HG03159 (cell line): Measurements from ENCODE around the gene TNFRSF13B.
A peak's percentile ranks its signal among the peaks of the same experiment; 100 is the strongest.
"Not testable (repeated sequence)": the region's sequence is repeated elsewhere in the genome, so short reads cannot be mapped to it uniquely, and the experiment has no call there.

Experiments
- ATAC-seq: cut with Tn5 transposase; IDR thresholded peaks from one replicate; pipeline ENCODE4 v1.9.1; 2021; ENCODE audit warnings: mild to moderate bottlenecking, moderate library complexity; ENCODE audit not compliant: unreplicated experiment

The TNFRSF13B gene

GRCh38 chr17:17007891-17008290 is 36.0 kb upstream of the TNFRSF13B start:
- ATAC-seq: not testable (repeated sequence)

GRCh38 chr17:17004997-17005614 is 33.2 kb upstream of the TNFRSF13B start:
- ATAC-seq: not testable (repeated sequence)

GRCh38 chr17:17004251-17004996 is 32.5 kb upstream of the TNFRSF13B start:
- ATAC-seq: no peak

DNA sequence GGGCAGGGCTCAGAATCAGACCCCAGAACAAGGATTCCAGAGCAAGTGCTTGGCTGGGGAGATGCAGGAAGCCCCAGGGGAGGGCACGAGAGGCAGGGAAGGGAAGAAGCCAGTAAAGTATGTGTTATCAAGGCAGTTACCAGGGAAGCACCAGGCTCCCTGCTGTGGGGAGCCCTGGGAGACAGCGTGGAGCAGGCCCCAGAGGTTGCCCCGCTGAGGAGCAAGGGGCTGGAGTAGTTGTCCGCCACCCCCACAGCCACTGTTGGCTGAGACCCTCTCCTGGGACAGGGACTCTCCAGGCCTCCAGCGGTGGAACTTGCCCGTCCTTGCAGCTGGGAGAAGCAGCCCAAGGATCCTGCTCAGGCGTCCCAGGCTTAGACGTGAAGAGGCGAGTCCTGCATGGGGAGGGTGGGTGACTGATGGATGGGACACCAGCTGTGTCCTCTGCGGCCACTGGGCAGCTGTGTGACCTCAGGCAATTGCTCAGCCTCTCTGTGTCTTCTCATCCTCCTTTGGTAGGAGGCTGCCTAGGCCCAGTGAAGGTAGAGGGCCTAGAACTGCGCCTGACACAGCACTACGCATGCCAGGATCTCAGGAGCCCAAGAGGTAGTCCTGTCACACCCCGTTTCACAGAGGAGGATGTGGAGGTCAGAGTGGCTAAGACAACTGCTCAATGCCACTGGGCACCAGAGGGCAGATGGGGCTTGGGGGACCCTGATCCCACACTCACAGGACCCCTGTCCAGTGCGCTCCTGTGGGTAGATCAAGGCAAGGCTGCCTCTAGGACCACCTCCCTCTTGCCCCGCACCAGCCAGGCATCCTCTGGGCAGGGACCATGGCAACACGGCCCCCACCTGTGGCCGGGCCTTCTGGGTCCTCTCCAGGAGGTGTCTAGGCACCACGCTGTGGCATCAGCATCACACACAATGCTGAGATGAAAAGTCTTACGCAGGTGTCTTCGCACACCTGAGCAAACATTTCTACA is 31.1 kb upstream of the TNFRSF13B start:
- not testable (repeated sequence) for ATAC-seq

DNA sequence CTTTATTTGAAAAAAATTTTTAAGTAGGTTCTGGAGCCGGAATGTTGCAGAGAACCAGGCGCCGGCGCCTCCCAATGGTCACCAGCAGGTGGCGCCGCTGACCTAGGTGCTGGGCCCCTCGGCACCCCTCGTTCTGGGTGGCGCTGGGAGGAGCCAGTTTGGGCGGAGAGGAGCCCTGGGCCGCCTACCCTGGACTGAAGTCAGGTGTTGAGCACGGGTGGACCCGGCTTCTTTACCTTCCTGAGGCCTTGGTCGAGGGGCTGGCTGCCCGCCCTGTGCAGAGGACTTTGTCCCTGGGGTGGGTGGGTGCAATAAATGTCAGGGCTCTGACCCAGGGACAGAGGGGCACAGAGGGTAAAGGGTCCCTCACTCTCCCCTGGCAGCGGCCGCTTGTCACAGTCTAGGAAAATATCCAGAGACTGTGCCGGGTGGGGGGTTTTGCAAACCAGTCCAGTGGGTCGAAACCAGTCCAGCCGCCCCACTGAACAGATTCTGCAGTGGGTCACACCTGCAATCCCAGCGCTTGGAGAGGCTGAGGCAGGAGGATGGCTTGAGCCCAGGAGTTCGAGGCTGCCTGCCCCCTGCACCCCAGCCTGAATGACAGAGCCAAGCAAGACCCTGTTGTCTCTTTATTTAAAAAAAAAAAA is 30.1 kb upstream of the TNFRSF13B start:
- ATAC-seq: no peak

DNA sequence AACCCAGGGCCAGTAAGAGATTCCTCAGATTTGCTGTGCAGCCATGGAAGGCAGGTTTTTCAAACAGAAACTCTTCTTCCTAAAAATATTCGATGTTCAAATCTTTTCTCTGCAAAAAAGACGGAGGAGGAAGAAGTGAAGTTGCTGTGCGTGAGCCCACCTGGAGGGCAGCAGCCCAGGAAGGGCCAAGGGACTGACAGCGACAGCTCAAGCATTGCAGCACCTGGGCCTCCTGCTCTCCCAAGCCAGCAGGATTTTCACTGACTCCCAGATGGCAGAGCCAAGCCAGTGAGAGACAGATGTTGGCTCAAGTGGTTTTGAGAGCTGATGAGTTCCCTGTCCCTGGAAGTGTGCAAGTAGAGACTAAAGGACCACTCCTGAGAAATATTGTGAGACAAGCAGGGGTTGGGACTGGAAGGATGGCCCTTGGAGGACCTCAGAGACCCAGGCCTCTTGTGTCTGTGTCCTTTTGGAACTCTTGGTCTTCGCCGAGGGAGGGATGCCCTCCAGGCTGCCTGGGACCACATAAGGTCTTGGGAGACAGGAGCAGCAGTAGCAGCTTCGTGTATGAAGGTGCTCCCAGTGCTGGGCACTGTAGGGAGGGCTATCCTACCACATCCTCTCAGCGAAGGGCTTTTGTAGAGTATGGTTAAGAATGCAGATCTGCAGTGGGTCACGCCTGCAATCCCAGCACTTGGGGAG is 29.3 kb upstream of the TNFRSF13B start:
- no peak for ATAC-seq

DNA sequence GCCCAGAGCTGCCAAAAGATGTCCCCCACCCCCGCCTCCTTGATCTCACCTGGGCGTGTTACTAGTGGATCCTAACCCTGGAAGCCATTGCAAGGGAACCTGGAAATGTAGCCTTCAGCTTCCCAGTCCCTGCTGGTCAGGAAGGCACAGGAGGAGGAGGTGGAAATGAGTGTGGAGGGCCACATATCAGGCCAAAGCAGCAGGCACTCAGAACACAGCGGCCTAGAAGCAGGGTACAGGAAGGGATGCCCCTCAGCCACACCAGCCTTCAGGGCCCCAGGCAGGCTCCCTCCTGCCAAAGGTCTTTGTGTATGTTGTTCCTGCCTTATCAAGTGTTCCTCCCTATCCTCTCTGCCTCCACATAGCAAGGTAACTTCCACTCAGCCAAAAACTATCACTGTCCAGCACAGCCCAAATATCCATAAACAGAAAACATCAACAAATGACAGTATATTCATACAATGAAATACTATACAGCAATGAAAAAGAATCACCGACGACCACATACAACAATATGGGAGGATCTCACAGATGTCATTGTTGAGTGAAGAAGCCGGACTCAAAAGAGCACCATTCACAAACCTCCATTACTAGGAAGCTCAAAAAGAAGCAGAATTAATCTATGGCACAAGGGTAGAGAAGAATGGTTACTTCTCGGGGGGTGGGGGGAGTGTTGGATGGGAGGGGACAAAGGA is 28.2 kb upstream of the TNFRSF13B start:
- no peak for ATAC-seq

DNA sequence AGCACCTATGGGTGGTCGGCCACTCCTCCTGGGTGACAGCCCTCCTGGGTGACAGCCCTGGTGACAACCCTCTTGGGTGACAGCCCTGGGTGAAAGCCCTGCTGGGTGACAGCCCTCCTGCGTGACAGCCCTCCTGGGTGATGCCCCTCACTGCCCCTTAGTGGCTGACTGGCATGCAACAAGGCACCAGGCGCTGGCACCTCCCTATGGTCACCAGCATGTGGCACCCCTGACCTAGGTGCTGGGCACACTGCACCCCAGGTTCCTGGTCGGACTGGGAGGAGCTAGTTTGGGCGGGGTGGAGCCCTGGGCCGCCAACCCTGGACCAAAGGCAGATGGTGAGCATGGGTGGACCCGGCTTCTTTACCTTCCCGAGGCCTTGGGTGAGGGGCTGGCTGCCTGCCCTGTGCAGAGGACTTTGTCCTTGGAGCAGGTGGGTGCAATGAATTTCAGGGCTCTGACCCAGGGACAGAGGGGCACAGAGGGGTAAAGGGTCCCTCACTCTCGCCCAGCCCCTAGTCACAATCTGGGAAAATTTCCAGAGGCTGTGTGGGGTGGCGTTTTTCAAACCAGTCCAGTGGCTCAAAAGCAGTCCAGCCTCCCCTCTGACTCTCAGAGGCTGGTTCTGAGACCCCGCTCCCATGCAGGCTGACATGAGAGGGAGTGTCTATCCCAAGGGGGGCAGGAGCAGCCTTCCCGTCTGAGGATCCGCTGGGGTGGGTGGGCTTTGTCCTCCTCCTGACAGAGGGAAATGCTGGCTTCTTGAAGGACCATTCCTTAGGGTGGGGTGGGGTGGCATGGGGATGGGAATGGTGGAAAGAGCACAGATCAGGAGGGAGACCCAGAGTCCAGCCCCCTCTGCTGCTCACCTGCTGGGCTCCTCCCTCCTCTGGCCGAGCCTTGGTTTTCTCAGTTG is 25.9 kb upstream of the TNFRSF13B start:
- ATAC-seq: peak; percentile 74

GRCh38 chr17:16996726-16997125 is 24.8 kb upstream of the TNFRSF13B start:
- not testable (repeated sequence) for ATAC-seq

DNA sequence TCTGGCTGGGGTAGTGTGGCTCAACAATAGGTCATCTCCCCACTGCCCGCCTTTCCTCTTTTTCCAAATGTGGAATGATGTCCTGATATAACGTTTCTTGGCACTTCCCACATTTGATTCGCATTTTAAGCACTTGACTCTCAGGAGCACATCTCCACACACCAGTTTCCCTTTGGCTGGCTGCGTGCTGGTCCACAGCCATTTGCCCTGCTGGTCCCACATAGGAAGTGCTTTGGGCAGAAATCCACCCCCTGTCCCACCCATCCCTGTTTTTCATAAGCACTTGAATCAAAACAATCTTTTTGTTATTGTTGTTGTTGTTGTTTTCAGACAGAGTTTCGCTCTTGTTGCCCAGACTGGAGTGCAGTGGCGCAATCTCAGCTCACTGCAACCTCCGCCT is 24.0 kb upstream of the TNFRSF13B start:
- ATAC-seq: no peak

GRCh38 chr17:16994631-16995030 is 22.7 kb upstream of the TNFRSF13B start:
- ATAC-seq: no peak

DNA sequence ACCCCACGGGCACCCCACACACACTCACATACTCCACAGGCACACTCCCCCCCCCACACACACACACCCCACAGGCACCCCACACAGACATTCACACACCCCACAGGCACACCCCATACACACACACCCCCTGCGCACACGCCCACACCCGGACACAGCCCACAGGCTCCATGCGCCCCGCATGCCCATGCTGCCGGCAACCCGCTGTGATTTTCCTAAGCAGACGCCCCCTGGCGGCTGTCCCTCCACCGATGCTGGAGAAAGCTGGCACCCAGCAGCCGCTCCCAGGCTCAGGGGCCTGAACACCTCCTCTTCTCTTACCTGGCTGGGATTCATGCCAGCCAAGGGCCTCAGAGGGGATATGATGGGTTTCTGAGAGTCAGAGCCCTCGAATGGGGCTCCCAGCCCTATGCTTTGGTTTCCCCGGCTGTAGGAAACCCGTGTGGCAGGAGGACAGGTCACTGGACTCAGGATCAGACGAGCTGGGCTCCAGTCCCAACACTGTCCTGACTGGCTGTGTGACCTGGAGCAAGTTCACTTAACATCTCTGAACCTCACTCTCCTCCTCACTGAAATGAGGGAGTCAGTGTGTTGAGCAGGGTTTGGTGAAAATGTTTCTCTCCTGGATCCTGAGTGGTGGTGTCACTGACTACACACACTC is 19.6 kb upstream of the TNFRSF13B start:
- ATAC-seq: no peak

DNA sequence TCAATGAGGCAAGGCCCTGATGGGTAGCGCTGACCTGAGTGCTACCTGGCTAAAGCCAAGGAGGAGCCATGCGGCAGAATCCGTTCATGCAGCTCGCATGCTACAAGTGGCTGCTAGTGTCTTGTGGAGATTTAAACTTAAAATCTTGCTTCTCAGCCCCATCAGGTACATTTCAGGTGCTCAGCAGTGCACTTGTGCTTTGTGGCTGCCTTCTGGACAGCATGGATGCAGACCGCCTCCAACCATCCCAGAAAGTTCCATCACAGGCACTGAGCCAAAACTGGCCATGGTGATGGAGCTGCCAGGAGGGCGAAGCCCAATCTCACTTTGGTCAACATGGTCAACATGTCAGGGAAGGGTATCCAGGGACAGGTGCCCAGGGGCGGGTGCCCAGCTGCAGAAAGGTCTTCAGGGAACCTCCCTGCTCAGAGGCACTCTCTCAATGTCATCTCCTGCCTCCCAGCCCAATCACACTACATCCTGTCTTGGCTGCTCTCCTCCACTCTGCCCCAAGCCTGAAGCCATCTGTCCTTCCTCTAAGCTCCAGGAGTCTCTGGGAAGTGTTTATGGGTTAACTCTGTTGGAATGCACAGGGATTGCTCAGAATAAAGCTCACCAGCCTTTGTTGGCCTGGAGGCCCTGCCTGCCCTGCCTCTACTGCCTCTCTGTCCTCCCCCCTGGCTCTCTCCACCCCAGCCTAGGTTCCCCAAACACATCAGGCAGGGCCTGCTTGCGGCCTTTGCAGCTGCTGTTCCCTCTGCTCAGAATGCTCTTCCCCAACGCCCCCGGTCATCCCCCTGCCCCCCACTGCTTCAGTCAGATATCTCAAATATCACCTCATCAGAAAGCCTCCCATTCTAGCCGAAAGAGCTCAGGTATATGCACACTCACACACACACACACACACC is 18.3 kb upstream of the TNFRSF13B start:
- ATAC-seq: no peak

- ATAC-seq: no peak
Observed at GRCh38 chr17:16989230-16989952, 17.5 kb upstream of the TNFRSF13B start.

DNA sequence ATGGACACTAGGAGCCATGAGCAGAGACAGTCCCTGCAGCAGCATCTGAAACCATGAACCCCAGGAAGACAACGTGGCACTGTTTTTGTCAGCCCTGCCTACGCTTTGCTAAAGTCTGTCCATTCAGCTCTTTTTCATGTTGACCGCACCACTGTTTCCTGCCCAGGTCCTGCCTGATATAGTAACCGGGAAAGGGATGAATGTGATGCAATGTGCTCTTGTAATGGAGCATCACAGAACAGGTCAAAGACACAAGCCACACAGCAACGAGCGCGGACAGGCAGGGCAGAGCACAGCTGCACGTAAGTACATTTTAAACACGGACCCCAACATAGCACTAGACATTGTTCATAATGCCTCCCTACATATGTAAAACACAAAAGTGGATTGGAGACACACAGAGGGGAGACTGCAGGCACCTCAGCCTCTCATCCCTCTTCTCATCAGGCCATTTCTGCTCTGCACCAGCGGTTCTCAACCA is 16.9 kb upstream of the TNFRSF13B start:
- ATAC-seq: peak; percentile 8
